Thyroid gland (tissue), 4 donors: ENCODE results near the gene RFPL4A. TPM values are rescaled to one million over a fixed set of nuclear protein-coding genes. Genes with fewer than 3 reads are reported as not detected.
"Not testable (repeated sequence)": the region's sequence is repeated elsewhere in the genome, so short reads cannot be mapped to it uniquely, and the experiment has no call there.

Source experiments
- DNase-seq, 2 donors: peaks; one replicate each; pipeline ENCODE4 v3.0.0-alpha.2; 2019
- H3K27ac ChIP-seq, 3 donors: fragments of 200-600 bp; sonication (generic); 1 replicate in 2 of 3; 2 replicates in 1 of 3; pipeline ENCODE4 v1.5.1; 2016 to 2019; ENCODE audit warnings: mild to moderate bottlenecking in 1 of 3, moderate library complexity in 1 of 3
- H3K27me3 ChIP-seq: fragments of 200-600 bp; sonication (generic); one replicate; pipeline ENCODE4 v1.5.1; 2019
- H3K36me3 ChIP-seq, 2 donors: fragments of 200-600 bp; sonication (generic); one replicate each; pipeline ENCODE4 v1.5.1; 2016 to 2019
- H3K4me1 ChIP-seq, 2 donors: fragments of 200-600 bp; sonication (generic); one replicate each; pipeline ENCODE4 v1.5.1; 2017 to 2019
- H3K4me3 ChIP-seq, 3 donors: fragments of 200-600 bp; sonication (generic); replicated peaks in 1 of 3; 1 replicate in 2 of 3; 2 replicates in 1 of 3; pipeline ENCODE4 v1.5.1; 2016; ENCODE audit warnings: mild to moderate bottlenecking in 1 of 3
- H3K9me3 ChIP-seq: fragments of 200-600 bp; sonication (generic); one replicate; pipeline ENCODE4 v1.5.1; 2017
- POLR2A ChIP-seq, 2 donors: fragments of 450-650 bp; IDR thresholded peaks; one replicate each; pipeline ENCODE4 v1.6.1; 2017; ENCODE audit warnings: antibody characterized with exemption in 2 of 2, mild to moderate bottlenecking in 2 of 2, moderate library complexity in 1 of 2
- WGBS, 2 donors: methylation state at CpG; one replicate each; pipeline ENCODE4 v1.1.5; 2017; 5-methylcytosine and 5-hydroxymethylcytosine counted together
- intact Hi-C: fragments of 100-400 bp; cut with DNase I; formaldehyde crosslinking; loops from one replicate; pipeline ENCODE4 v1.15.1; 2023
- total RNA-seq, 4 donors: library from RNA; depleted of rRNA; stranded (reverse); fragments of >200 nt; gene quantifications; one replicate each; pipeline ENCODE4 v1.2.3, GENCODE V29; 2016
- TF ChIP-seq, protein P1 (sequence below), 6 experiments: fragments of 200-600 bp in 3 of 6; fragments of 450-650 bp in 3 of 6; sonication (generic) in 3 of 6; IDR thresholded peaks; one replicate each; pipeline ENCODE4 v1.5.1; 2016 to 2019; ENCODE audit warnings: antibody characterized with exemption in 6 of 6, mild to moderate bottlenecking in 2 of 6, inconsistent platforms in 1 of 6, moderate library complexity in 1 of 6

Gene RFPL4A
- total RNA-seq, 4 donors from 2014 or later, result not detected

DNA sequence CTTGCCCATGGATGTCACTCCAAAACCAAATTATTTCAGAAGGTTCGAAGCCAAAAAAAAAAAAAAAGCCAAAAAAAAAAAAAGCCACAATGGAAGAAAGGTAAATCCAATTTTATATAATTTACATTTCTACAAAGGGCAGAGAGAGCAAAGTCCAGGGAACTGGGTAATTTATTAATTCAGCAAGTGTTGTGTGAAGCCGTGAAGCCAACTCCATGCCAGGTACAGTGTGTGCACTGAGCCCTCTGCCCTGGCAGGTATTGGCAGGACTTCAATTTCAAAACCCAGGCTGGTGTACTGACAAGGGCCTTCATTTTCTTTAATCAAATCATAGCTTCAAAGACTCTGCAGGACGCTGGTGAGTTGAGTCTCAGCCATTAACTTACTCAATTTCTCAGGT is 5.5 kb upstream of the RFPL4A start:
- Histone ChIP-seq H3K9me3 (no peaks in the 10 kb centered on the region), H3K4me1 (no peaks in the 10 kb centered on the region), H3K27me3 (no peaks in the 10 kb centered on the region), H3K27ac (no peak overlapping the region), H3K4me3 (no peak overlapping the region), H3K36me3 (no peaks in the 10 kb centered on the region)
- 69 to 70% methylated on average over 3 of the region's 3 CpGs for WGBS, 2 donors
- TF ChIP-seq, protein P1, sequence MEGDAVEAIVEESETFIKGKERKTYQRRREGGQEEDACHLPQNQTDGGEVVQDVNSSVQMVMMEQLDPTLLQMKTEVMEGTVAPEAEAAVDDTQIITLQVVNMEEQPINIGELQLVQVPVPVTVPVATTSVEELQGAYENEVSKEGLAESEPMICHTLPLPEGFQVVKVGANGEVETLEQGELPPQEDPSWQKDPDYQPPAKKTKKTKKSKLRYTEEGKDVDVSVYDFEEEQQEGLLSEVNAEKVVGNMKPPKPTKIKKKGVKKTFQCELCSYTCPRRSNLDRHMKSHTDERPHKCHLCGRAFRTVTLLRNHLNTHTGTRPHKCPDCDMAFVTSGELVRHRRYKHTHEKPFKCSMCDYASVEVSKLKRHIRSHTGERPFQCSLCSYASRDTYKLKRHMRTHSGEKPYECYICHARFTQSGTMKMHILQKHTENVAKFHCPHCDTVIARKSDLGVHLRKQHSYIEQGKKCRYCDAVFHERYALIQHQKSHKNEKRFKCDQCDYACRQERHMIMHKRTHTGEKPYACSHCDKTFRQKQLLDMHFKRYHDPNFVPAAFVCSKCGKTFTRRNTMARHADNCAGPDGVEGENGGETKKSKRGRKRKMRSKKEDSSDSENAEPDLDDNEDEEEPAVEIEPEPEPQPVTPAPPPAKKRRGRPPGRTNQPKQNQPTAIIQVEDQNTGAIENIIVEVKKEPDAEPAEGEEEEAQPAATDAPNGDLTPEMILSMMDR (IDR thresholded peaks at IDR 0.05), result no peak
- no peak for TF ChIP-seq POLR2A (IDR thresholded peaks at IDR 0.05)
- no peak for DNase-seq
- intact Hi-C loops, result no loop called here

DNA sequence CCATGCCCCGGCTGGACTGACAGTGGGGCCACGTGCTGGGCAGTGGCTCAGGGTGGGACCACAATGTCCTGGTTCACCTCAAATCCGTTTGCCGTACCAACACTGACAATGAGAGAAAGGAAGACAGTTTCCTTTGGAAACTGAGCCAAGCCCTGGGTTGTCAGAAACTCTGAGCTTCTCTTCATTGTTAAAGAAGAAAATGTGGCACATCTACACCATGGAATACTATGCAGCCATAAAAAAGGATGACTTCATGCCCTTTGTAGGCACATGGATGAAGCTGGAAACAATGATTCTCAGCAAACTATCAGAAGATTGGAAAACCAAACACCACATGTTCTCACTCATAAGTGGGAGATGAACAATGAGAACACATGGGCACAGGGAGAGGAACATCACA is 2.1 kb upstream of the RFPL4A start:
- H3K9me3 ChIP-seq, DNase-seq, H3K4me3 ChIP-seq, H3K27ac ChIP-seq, H3K27me3 ChIP-seq, H3K4me1 ChIP-seq, intact Hi-C loops, H3K36me3 ChIP-seq: not testable (repeated sequence)
- 84 to 100% methylated on average over 2 to 4 of the region's 4 CpGs for WGBS, 2 donors

DNA sequence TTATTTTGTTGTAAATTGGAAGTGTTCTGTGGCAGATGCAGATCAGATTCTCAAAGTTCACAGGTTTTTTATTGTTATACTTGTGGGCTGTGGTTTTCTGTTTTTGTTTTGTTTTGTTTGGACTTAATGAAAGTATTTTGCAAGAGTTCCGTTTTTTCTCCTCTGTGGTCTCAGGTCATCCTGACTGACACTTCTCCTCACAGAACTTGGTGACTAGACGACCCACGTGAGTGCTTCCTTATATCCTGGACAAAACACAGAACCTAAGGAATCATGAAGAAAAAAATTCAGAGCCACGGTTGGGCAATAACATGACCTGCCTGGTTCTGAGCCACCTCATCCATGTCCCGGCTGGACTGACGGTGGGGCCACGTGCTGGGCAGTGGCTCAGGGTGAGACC is 7.6 kb downstream of the RFPL4A start:
- Histone ChIP-seq H3K27ac (no peak overlapping the region), H3K36me3 (no peaks in the 10 kb centered on the region), H3K27me3 (no peaks in the 10 kb centered on the region), H3K4me1 (no peaks in the 10 kb centered on the region), H3K9me3 (no peaks in the 10 kb centered on the region), H3K4me3 (no peak overlapping the region)
- no peak for DNase-seq
- WGBS, 2 donors, result 65 to 67% methylated on average over 6 to 7 of the region's 7 CpGs
- intact Hi-C loops, result no loop called here
- TF ChIP-seq, protein P1 (IDR thresholded peaks at IDR 0.05), result no peak
- TF ChIP-seq POLR2A (IDR thresholded peaks at IDR 0.05), result no peak

DNA sequence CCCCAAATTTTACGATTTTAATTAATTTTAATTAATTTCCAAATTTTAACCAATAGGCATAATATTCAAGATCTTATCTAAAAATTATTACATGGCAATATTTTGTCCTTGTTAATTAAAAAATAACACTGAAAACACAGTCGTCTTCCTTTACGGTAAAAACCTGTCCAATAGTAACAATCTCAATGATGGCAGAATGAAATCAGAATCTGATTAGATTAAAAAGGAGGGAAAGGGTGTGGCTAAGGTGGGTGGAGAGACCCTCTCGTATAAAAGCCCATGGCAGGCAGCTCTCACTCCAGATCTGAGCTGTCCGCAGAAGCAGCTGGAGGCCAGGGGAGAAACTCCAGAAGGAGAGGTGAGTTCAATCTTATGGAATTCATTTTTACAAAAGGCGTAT is 9.9 kb downstream of the RFPL4A start, which contains the start of gene RFPL4AL1:
Gene RFPL4AL1 (plus strand): TSS at position 301 of the 400 bp plus-strand sequence. CDS start 2,687 bp downstream, outside the sequence.
- H3K4me1 ChIP-seq, DNase-seq, H3K4me3 ChIP-seq, H3K36me3 ChIP-seq, intact Hi-C loops, H3K27ac ChIP-seq, H3K9me3 ChIP-seq, H3K27me3 ChIP-seq: not testable (repeated sequence)
- WGBS, 2 donors, result 83 to 91% methylated on average over 6 of the region's 6 CpGs

DNA sequence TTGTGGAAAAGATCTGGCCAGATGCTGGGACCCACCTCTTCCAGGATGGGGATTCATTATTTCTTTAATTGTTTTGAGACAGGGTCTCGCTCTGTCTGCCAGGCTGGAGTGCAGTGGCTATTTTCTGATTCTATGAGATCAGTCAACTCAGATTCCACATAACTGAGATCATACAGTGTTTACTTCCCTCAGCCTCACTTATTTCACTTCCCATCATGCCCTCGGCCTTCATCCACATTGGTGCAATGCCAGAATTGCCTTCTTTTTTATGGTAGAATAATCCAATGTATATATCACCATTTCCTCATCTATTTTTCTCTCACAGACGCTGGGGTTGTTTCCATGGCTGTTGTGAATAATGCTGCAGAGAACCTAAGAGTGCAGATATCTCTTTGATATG is 10.7 kb downstream of the RFPL4A start:
- H3K27ac ChIP-seq, H3K9me3 ChIP-seq, H3K36me3 ChIP-seq, intact Hi-C loops, H3K4me3 ChIP-seq, DNase-seq, H3K27me3 ChIP-seq, H3K4me1 ChIP-seq: not testable (repeated sequence)
- WGBS, 2 donors, result 54 to 57% methylated on average over 3 of the region's 3 CpGs

DNA sequence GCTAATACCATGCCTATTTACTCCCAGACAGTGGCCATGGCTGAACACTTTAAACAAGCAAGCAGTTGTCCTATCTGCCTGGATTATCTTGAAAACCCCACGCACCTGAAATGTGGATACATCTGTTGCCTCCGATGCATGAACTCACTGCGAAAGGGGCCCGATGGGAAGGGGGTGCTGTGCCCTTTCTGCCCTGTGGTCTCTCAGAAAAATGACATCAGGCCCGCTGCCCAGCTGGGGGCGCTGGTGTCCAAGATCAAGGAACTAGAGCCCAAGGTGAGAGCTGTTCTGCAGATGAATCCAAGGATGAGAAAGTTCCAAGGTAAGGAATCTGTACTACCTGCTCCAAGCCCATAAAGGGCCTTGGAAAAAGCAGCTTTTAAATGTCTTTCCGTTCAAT is 18.6 kb downstream of the RFPL4A start:
- H3K4me1 ChIP-seq, result no peaks in the 10 kb centered on the region
- 32 to 43% methylated on average over 7 of the region's 7 CpGs for WGBS, 2 donors
- H3K27ac ChIP-seq, result no peak overlapping the region
- no peaks in the 10 kb centered on the region for H3K27me3 ChIP-seq
- no peak overlapping the region for H3K4me3 ChIP-seq
- no peak for DNase-seq
- no peaks in the 10 kb centered on the region for H3K36me3 ChIP-seq
- no peaks in the 10 kb centered on the region for H3K9me3 ChIP-seq
- intact Hi-C loops, result no loop called here
- TF ChIP-seq POLR2A (IDR thresholded peaks at IDR 0.05), result no peak
- TF ChIP-seq, protein P1 (IDR thresholded peaks at IDR 0.05), result no peak

DNA sequence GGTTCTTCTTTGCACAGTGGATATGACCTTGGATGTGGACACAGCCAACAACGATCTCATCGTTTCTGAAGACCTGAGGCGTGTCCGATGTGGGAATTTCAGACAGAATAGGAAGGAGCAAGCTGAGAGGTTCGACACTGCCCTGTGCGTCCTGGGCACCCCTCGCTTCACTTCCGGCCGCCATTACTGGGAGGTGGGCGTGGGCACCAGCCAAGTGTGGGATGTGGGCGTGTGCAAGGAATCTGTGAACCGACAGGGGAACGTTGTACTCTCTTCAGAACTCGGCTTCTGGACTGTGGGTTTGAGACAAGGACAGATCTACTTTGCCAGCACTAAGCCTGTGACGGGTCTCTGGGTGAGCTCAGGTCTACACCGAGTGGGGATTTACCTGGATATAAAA is 19.4 kb downstream of the RFPL4A start:
- H3K9me3 ChIP-seq, result no peaks in the 10 kb centered on the region
- no peak overlapping the region for H3K4me3 ChIP-seq
- DNase-seq, result no peak
- TF ChIP-seq POLR2A (IDR thresholded peaks at IDR 0.05), result no peak
- TF ChIP-seq, protein P1 (IDR thresholded peaks at IDR 0.05), result no peak
- no peaks in the 10 kb centered on the region for H3K4me1 ChIP-seq
- intact Hi-C loops, result no loop called here
- no peaks in the 10 kb centered on the region for H3K27me3 ChIP-seq
- WGBS, 2 donors, result 82 to 87% methylated on average over 14 to 15 of the region's 16 CpGs
- H3K36me3 ChIP-seq, result no peaks in the 10 kb centered on the region
- H3K27ac ChIP-seq, result no peak overlapping the region
